Measurements from ENCODE around the gene LRIT2. TPM values are rescaled to one million over a fixed set of nuclear protein-coding genes. Genes with fewer than 3 reads are reported as not detected.

The LRIT2 gene
- polyA plus RNA-seq, 3 donors = not detected

GRCh38 chr10:84241185-84241790, 15.9 kb upstream of the LRIT2 start, which contains the start of gene LRIT1:
LRIT1 (minus strand) TSS chr10:84241546; CDS start chr10:84241439, 107 bp downstream.
- Mint-ChIP-seq H3K27ac (no peak within 1 kb of the TSS), H3K4me3 (no peak within 1 kb of the TSS), H3K9me3 (peaks cover 0 to 8% (median 2%) of the 10 kb centered on the region in 7 donors), H3K36me3 (no peaks in the 10 kb centered on the region), H3K4me1 (no peaks in the 10 kb centered on the region), H3K27me3 (ENCODE audit: low read depth in 3 of 3) (peaks cover 7 to 14% (median 7%) of the 10 kb centered on the region in 3 donors)
- no peaks in the 10 kb centered on the region for H3K36me3 ChIP-seq (replicated peaks in 1 of 2; ENCODE audit: control insufficient read depth in 1 of 2, insufficient read depth in 2 of 2, low read length in 2 of 2)
- WGBS (ENCODE audit: insufficient coverage) = 96% methylated on average over 7 of the region's 13 CpGs
- H4K20me1 ChIP-seq (ENCODE audit: insufficient read depth, low read length) = no peaks in the 10 kb centered on the region
- H3K4me3 ChIP-seq (replicated peaks in 1 of 3; ENCODE audit: low read depth in 2 of 3, low read length in 3 of 3) = no peak within 1 kb of the TSS
- intact Hi-C loops (cut with micrococcal nuclease) = no loop called here
- no peak for DNase-seq
- no peaks in the 10 kb centered on the region for H3K4me1 ChIP-seq (ENCODE audit: control insufficient read depth in 1 of 2, insufficient read depth in 2 of 2, low read length in 2 of 2)
- no peak within 1 kb of the TSS for H3K4me2 ChIP-seq (replicated peaks; ENCODE audit: extremely low read depth, low read length, poor library complexity, severe bottlenecking)
- H3K9me3 ChIP-seq (replicated peaks in 1 of 2; ENCODE audit: control insufficient read depth in 1 of 2, insufficient read depth in 1 of 2, low read length in 2 of 2) = no peaks in the 10 kb centered on the region
- no peak within 1 kb of the TSS for H3K9ac ChIP-seq (ENCODE audit: insufficient read depth, low read length, poor library complexity, severe bottlenecking)
- no peaks in the 10 kb centered on the region for H3K27me3 ChIP-seq (ENCODE audit: control insufficient read depth in 2 of 2, insufficient read depth in 2 of 2, low read length in 2 of 2)
- TF ChIP-seq, protein P1, sequence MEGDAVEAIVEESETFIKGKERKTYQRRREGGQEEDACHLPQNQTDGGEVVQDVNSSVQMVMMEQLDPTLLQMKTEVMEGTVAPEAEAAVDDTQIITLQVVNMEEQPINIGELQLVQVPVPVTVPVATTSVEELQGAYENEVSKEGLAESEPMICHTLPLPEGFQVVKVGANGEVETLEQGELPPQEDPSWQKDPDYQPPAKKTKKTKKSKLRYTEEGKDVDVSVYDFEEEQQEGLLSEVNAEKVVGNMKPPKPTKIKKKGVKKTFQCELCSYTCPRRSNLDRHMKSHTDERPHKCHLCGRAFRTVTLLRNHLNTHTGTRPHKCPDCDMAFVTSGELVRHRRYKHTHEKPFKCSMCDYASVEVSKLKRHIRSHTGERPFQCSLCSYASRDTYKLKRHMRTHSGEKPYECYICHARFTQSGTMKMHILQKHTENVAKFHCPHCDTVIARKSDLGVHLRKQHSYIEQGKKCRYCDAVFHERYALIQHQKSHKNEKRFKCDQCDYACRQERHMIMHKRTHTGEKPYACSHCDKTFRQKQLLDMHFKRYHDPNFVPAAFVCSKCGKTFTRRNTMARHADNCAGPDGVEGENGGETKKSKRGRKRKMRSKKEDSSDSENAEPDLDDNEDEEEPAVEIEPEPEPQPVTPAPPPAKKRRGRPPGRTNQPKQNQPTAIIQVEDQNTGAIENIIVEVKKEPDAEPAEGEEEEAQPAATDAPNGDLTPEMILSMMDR (IDR thresholded peaks at IDR 0.05) = no peak
- H3K79me2 ChIP-seq (ENCODE audit: insufficient read depth, low read length) = no peaks in the 10 kb centered on the region
- no peak within 1 kb of the TSS for H3K27ac ChIP-seq (ENCODE audit: low read depth in 1 of 2, low read length in 2 of 2)
- no peak within 1 kb of the TSS for H2AFZ ChIP-seq (ENCODE audit: insufficient read depth, low read depth, low read length, poor library complexity, severe bottlenecking)

GRCh38 chr10:84238909-84239308, 13.6 kb upstream of the LRIT2 start:
- Histone ChIP-seq H4K20me1 (ENCODE audit: insufficient read depth, low read length) (no peaks in the 10 kb centered on the region), H2AFZ (ENCODE audit: insufficient read depth, low read depth, low read length, poor library complexity, severe bottlenecking) (no peak overlapping the region), H3K9me3 (replicated peaks in 1 of 2; ENCODE audit: control insufficient read depth in 1 of 2, insufficient read depth in 1 of 2, low read length in 2 of 2) (no peaks in the 10 kb centered on the region), H3K36me3 (replicated peaks in 1 of 2; ENCODE audit: control insufficient read depth in 1 of 2, insufficient read depth in 2 of 2, low read length in 2 of 2) (no peaks in the 10 kb centered on the region), H3K79me2 (ENCODE audit: insufficient read depth, low read length) (no peaks in the 10 kb centered on the region), H3K4me3 (replicated peaks in 1 of 3; ENCODE audit: low read depth in 2 of 3, low read length in 3 of 3) (no peak overlapping the region), H3K4me2 (replicated peaks; ENCODE audit: extremely low read depth, low read length, poor library complexity, severe bottlenecking) (no peak overlapping the region), H3K27ac (ENCODE audit: low read depth in 1 of 2, low read length in 2 of 2) (no peak overlapping the region), H3K27me3 (ENCODE audit: control insufficient read depth in 2 of 2, insufficient read depth in 2 of 2, low read length in 2 of 2) (no peaks in the 10 kb centered on the region), H3K4me1 (ENCODE audit: control insufficient read depth in 1 of 2, insufficient read depth in 2 of 2, low read length in 2 of 2) (no peaks in the 10 kb centered on the region), H3K9ac (ENCODE audit: insufficient read depth, low read length, poor library complexity, severe bottlenecking) (no peak overlapping the region)
- TF ChIP-seq, protein P1 (IDR thresholded peaks at IDR 0.05) = no peak
- intact Hi-C loops (cut with micrococcal nuclease) = no loop called here
- no peaks in the 10 kb centered on the region for H3K36me3 Mint-ChIP-seq
- no peak overlapping the region for H3K27ac Mint-ChIP-seq
- no peaks in the 10 kb centered on the region for H3K4me1 Mint-ChIP-seq
- peaks cover 0 to 8% (median 3%) of the 10 kb centered on the region in 7 donors for H3K9me3 Mint-ChIP-seq
- H3K4me3 Mint-ChIP-seq = no peak overlapping the region
- WGBS (ENCODE audit: insufficient coverage) = 92% methylated on average over 2 of the region's 3 CpGs
- no peak for DNase-seq
- peaks cover 4 to 15% (median 11%) of the 10 kb centered on the region in 3 donors for H3K27me3 Mint-ChIP-seq (ENCODE audit: low read depth in 3 of 3)

Measured in CD14-positive monocyte (primary cell).